ENCODE measurements around the gene HNF1B.

- TF ChIP-seq CTCF (conservative IDR thresholded peaks at IDR 0.05) = no peak
- TF ChIP-seq EZH2 (IDR thresholded peaks at IDR 0.05; ENCODE audit: low read depth) = no peak
These were observed 805 bp downstream of the HNF1B start for GRCh38 chr17:37743875-37744632.
